IMR-90 (cell line): ENCODE measurements around the gene STOML1. TPM values are rescaled to one million over a fixed set of nuclear protein-coding genes. Genes with fewer than 3 reads are reported as not detected.

Experiments used
- ATAC-seq: fragments of 200-7000 bp; cut with Tn5 transposase; 2 replicates; pipeline ENCODE4 v1.9.1; 2020; ENCODE audit warnings: low read depth, mild to moderate bottlenecking, moderate library complexity
- BruUV-seq: library from RNA; stranded (reverse); fragments of 400-500 nt; replicated peaks from 2 replicates; lab custom pipeline; 2021; lab: Mats Ljungman, UMichigan
- CTCF ChIA-PET: fragments of 300-600 bp; formaldehyde crosslinking; extraction: SDS; loops from one replicate; lab custom pipeline; 2021; ENCODE audit warnings: antibody characterized with exemption; lab: Yijun Ruan, JAX
- POLR2A ChIA-PET: fragments of 300-600 bp; sonication (Branson Sonifier 250); formaldehyde crosslinking; loops from one replicate; lab custom pipeline; 2022; ENCODE audit warnings: antibody characterized with exemption; ENCODE audit not compliant: unreplicated experiment; lab: Charles Lee
- DNase-seq: peaks from one replicate; pipeline ENCODE4 v3.0.0; 2013
- H2AFZ ChIP-seq: replicated peaks from 2 replicates; pipeline ENCODE3; 2013; ENCODE audit warnings: low read length, mild to moderate bottlenecking; ENCODE audit not compliant: poor library complexity
- H2AK5ac ChIP-seq: 2 replicates; pipeline ENCODE4 v1.6.1; 2013; ENCODE audit warnings: low read depth, low read length, inconsistent platforms
- H2AK9ac ChIP-seq: replicated peaks from 2 replicates; pipeline ENCODE3; 2013; ENCODE audit warnings: mild to moderate bottlenecking, low read depth, low read length, moderate library complexity; ENCODE audit not compliant: poor library complexity
- H2BK120ac ChIP-seq: 2 replicates; pipeline ENCODE4 v1.6.1; 2013; ENCODE audit warnings: low read depth, low read length, inconsistent platforms
- H2BK15ac ChIP-seq: 3 replicates; pipeline ENCODE4 v1.6.1; 2013; ENCODE audit warnings: low read depth, low read length, inconsistent platforms
- H2BK20ac ChIP-seq: 2 replicates; pipeline ENCODE4 v1.6.1; 2013; ENCODE audit warnings: low read depth, mild to moderate bottlenecking, inconsistent platforms, low read length, moderate library complexity
- H2BK5ac ChIP-seq: 2 replicates; pipeline ENCODE4 v1.6.1; 2013; ENCODE audit warnings: mild to moderate bottlenecking, low read depth, low read length, inconsistent platforms; ENCODE audit not compliant: poor library complexity, severe bottlenecking
- H3K14ac ChIP-seq: replicated peaks from 2 replicates; pipeline ENCODE4 v1.6.1; 2013; ENCODE audit warnings: low read depth, low read length, inconsistent platforms
- H3K18ac ChIP-seq: 2 replicates; pipeline ENCODE4 v1.6.1; 2013; ENCODE audit warnings: low read depth, low read length, control low read depth
- H3K23ac ChIP-seq: 2 replicates; pipeline ENCODE4 v1.6.1; 2013; ENCODE audit warnings: low read depth, low read length, inconsistent platforms
- H3K27ac ChIP-seq: 2 replicates; pipeline ENCODE4 v1.5.1; 2013; ENCODE audit warnings: mild to moderate bottlenecking, control low read depth, low read length; ENCODE audit not compliant: insufficient read depth
- H3K27me3 ChIP-seq: 2 replicates; pipeline ENCODE4 v1.6.1; 2013; ENCODE audit warnings: low read length; ENCODE audit not compliant: control insufficient read depth, insufficient read depth
- H3K36me3 ChIP-seq: 2 replicates; pipeline ENCODE4 v1.6.1; 2013; ENCODE audit warnings: low read length, mixed read lengths; ENCODE audit not compliant: control insufficient read depth, insufficient read depth
- H3K4ac ChIP-seq: 2 replicates; pipeline ENCODE4 v1.6.1; 2013; ENCODE audit warnings: low read depth, low read length, inconsistent platforms
- H3K4me1 ChIP-seq: 2 replicates; pipeline ENCODE4 v1.6.1; 2013; ENCODE audit warnings: low read length, mixed read lengths; ENCODE audit not compliant: control insufficient read depth, insufficient read depth
- H3K4me2 ChIP-seq: 2 replicates; pipeline ENCODE4 v1.6.1; 2013; ENCODE audit warnings: low read depth, mild to moderate bottlenecking, control low read depth, low read length, moderate library complexity
- H3K4me3 ChIP-seq: 2 replicates; pipeline ENCODE4 v1.5.1; 2013; ENCODE audit warnings: low read depth, mild to moderate bottlenecking, control low read depth, low read length, moderate library complexity; ENCODE audit not compliant: insufficient read depth
- H3K56ac ChIP-seq: 2 replicates; pipeline ENCODE4 v1.6.1; 2013; ENCODE audit warnings: low read length, inconsistent platforms; ENCODE audit not compliant: insufficient read depth; ENCODE audit errors: extremely low read depth
- H3K79me1 ChIP-seq, 2 experiments: 2 replicates each; pipeline ENCODE4 v1.6.1; 2013; ENCODE audit warnings: low read length in 2 of 2, inconsistent platforms in 1 of 2, low read depth in 1 of 2
- H3K9ac ChIP-seq: 2 replicates; pipeline ENCODE4 v1.6.1; 2013; ENCODE audit warnings: low read depth, low read length, control low read depth
- H3K9me1 ChIP-seq: 2 replicates; pipeline ENCODE4 v1.6.1; 2013; ENCODE audit warnings: low read length, inconsistent platforms; ENCODE audit not compliant: insufficient read depth
- H3K9me3 ChIP-seq: 2 replicates; pipeline ENCODE4 v1.6.1; 2013; ENCODE audit warnings: low read length; ENCODE audit not compliant: control insufficient read depth, insufficient read depth
- H4K20me1 ChIP-seq: 2 replicates; pipeline ENCODE4 v1.6.1; 2013; ENCODE audit warnings: low read length, inconsistent platforms; ENCODE audit not compliant: insufficient read depth
- H4K5ac ChIP-seq: 2 replicates; pipeline ENCODE4 v1.6.1; 2013; ENCODE audit warnings: mild to moderate bottlenecking, low read depth, low read length, control low read depth
- H4K8ac ChIP-seq, 2 experiments: 2 replicates each; pipeline ENCODE4 v1.6.1; 2013; ENCODE audit warnings: low read depth in 2 of 2, low read length in 2 of 2, control low read depth in 1 of 2, inconsistent platforms in 1 of 2
- H4K91ac ChIP-seq: 2 replicates; pipeline ENCODE4 v1.6.1; 2013; ENCODE audit warnings: low read depth, low read length, inconsistent platforms; ENCODE audit not compliant: insufficient read depth
- BHLHE40 ChIP-seq: fragments of 150-350 bp; IDR thresholded peaks from 2 replicates; pipeline ENCODE4 v1.6.1; 2016; ENCODE audit warnings: mild to moderate bottlenecking, low read depth, low read length
- CEBPB ChIP-seq: IDR thresholded peaks from 2 replicates; pipeline ENCODE4 v1.6.1; 2012; ENCODE audit warnings: low read depth, low read length, improper control_type of control experiment
- CHD1 ChIP-seq: IDR thresholded peaks from 2 replicates; pipeline ENCODE4 v1.6.1; 2012; ENCODE audit warnings: low read depth, low read length, improper control_type of control experiment
- FOS ChIP-seq: fragments of 150-350 bp; IDR thresholded peaks from 2 replicates; pipeline ENCODE4 v1.6.1; 2016; ENCODE audit warnings: low read depth, low read length
- MAZ ChIP-seq: IDR thresholded peaks from 2 replicates; pipeline ENCODE4 v1.6.1; 2012; ENCODE audit warnings: low read depth, mild to moderate bottlenecking, low read length, improper control_type of control experiment, moderate library complexity, borderline replicate concordance
- MXI1 ChIP-seq: IDR thresholded peaks from 2 replicates; pipeline ENCODE4 v1.6.1; 2012; ENCODE audit warnings: low read depth, mild to moderate bottlenecking, low read length, moderate library complexity, borderline replicate concordance
- NFE2L2 ChIP-seq: fragments of 150-350 bp; IDR thresholded peaks from 2 replicates; pipeline ENCODE4 v1.6.1; 2016; ENCODE audit warnings: low read depth, mild to moderate bottlenecking, low read length
- POLR2A ChIP-seq: IDR thresholded peaks from 2 replicates; pipeline ENCODE4 v1.6.1; 2012; ENCODE audit warnings: mild to moderate bottlenecking, low read depth, low read length
- RAD21 ChIP-seq: IDR thresholded peaks from 2 replicates; pipeline ENCODE4 v1.6.1; 2012; ENCODE audit warnings: low read length, improper control_type of control experiment
- RCOR1 ChIP-seq: IDR thresholded peaks from 2 replicates; pipeline ENCODE4 v1.6.1; 2012; ENCODE audit warnings: mild to moderate bottlenecking, low read length, improper control_type of control experiment; ENCODE audit not compliant: insufficient replicate concordance
- SMC3 ChIP-seq: fragments of 150-350 bp; IDR thresholded peaks from 2 replicates; pipeline ENCODE4 v1.6.1; 2016; ENCODE audit warnings: low read depth, mild to moderate bottlenecking, antibody characterized with exemption, low read length, moderate library complexity
- WGBS, 2 experiments: methylation state at CpG; one replicate each; pipeline versions ENCODE4 v1.1.5 to v1.1.7; 2013; ENCODE audit warnings: missing lambda C conversion rate in 2 of 2; ENCODE audit not compliant: insufficient read length in 1 of 2; ENCODE audit errors: extremely low coverage in 2 of 2; 5-methylcytosine and 5-hydroxymethylcytosine counted together
- dilution Hi-C: fragments of 300-500 bp; cut with HindIII; formaldehyde crosslinking; loops from one replicate; pipeline ENCODE4 v1.14.3; 2018; ENCODE audit warnings: low sequenced_read_pairs; ENCODE audit not compliant: unreplicated experiment
- in situ Hi-C: fragments of 300-500 bp; cut with MboI; formaldehyde crosslinking; loops from 3 replicates; pipeline ENCODE4 v1.14.3; 2019; ENCODE audit warnings: low sequenced_read_pairs, inconsistent platforms, mixed read lengths
- intact Hi-C: fragments of 100-400 bp; cut with micrococcal nuclease; formaldehyde crosslinking; loops from 2 replicates; pipeline ENCODE4 v1.10.0; 2022
- polyA plus RNA-seq, 3 experiments: library from polyadenylated mRNA; depleted of rRNA; stranded (reverse); fragments of >200 nt; gene quantifications; 2 replicates each; pipeline ENCODE4 v1.2.3, GENCODE V29; 2012; ENCODE audit warnings: low replicate concordance in 1 of 3
- total RNA-seq: library from RNA; depleted of rRNA; stranded (reverse); fragments of >200 nt; gene quantifications from 2 replicates; pipeline ENCODE4 v1.2.3, GENCODE V29; 2012
- TF ChIP-seq, protein P1 (sequence below): fragments of 150-350 bp; IDR thresholded peaks from 2 replicates; pipeline ENCODE4 v1.6.1; 2017; ENCODE audit warnings: mild to moderate bottlenecking, antibody characterized with exemption, low read length, low read depth
- TF ChIP-seq, protein P2 (sequence below): fragments of 150-350 bp; IDR thresholded peaks from 2 replicates; pipeline ENCODE4 v1.6.1; 2016; ENCODE audit warnings: low read depth, mild to moderate bottlenecking, low read length, moderate library complexity, borderline replicate concordance
- TF ChIP-seq, protein P3 (sequence below): conservative IDR thresholded peaks from 2 replicates; pipeline ENCODE4 v1.5.1; 2012; ENCODE audit warnings: mild to moderate bottlenecking, low read depth, low read length, improper control_type of control experiment

Gene STOML1
- total and polyA plus RNA-seq, 2 of the 4 experiments (the other 2 are of a cell fraction) = 11.8 to 21.2 TPM

GRCh38 chr15:73936588-73937290 lies 55.4 kb downstream of the STOML1 start:
- Histone ChIP-seq H4K5ac (peak overlapping the region; percentile 19; the same call in 1 of the 2 replicates), H3K4ac (peak overlapping the region; percentile 68), H2BK20ac (peak overlapping the region; percentile 58; the same call in 1 of the 2 replicates), H3K79me1 (peaks cover 65 to 100% of the 10 kb centered on the region in 2 experiments), H3K4me2 (peak overlapping the region; percentile 58), H3K4me3 (no peak overlapping the region), H2AK9ac (peak overlapping the region; percentile 51), H3K9me1 (peaks cover 47% of the 10 kb centered on the region), H3K36me3 (peaks cover 12% of the 10 kb centered on the region), H3K27ac (peak overlapping the region; percentile 83; the same call in 1 of the 2 replicates), H3K9ac (peak overlapping the region; percentile 16; the same call in 1 of the 2 replicates), H4K91ac (no peak overlapping the region; the same call in 1 of the 2 replicates), H4K8ac (peak overlapping the region in 1 of 2 experiments; percentile 32; a peak in 1 of 4 replicates), H2AFZ (no peak overlapping the region), H2BK15ac (no peak overlapping the region), H3K9me3 (no peaks in the 10 kb centered on the region), H4K20me1 (peaks cover 47% of the 10 kb centered on the region), H3K14ac (peak overlapping the region; percentile 30; the same call in 1 of the 2 replicates), H2BK120ac (peak overlapping the region; percentile 70), H3K23ac (peak overlapping the region; percentile 53), H3K4me1 (peaks cover 58% of the 10 kb centered on the region), H2AK5ac (peak overlapping the region; percentile 83), H3K27me3 (no peaks in the 10 kb centered on the region), H3K56ac (peak overlapping the region; percentile 16; the same call in 1 of the 2 replicates), H3K18ac (0 out of 2 replicates have a peak overlapping the region, but pooled peaks have one; percentile 10), H2BK5ac (peak overlapping the region; percentile 70)
- no peak for DNase-seq
- peak; percentile 1; the same call in 1 of the 2 replicates for ATAC-seq
- ChIA-PET POLR2A (no interaction called here), CTCF (interaction anchor here (1.0 to 1.5 kb wide), 3 partner anchors 9 to 28 kb away, joined by 3 to 6 read pairs (median 3); no protein-coding TSS in a partner anchor)
- intact Hi-C loops = loop anchor here (2.0 kb wide), 1 partner anchor 62 kb away; no protein-coding TSS in a partner anchor
- BruUV-seq = no TSS peak
- 40% methylated on average over 1 of the region's 12 CpGs; no CpG with 5 or more reads in 1 of the 2 experiments for WGBS, 2 experiments
- dilution Hi-C loops = no loop called here
- in situ Hi-C loops = no loop called here
- TF ChIP-seq, protein P1, sequence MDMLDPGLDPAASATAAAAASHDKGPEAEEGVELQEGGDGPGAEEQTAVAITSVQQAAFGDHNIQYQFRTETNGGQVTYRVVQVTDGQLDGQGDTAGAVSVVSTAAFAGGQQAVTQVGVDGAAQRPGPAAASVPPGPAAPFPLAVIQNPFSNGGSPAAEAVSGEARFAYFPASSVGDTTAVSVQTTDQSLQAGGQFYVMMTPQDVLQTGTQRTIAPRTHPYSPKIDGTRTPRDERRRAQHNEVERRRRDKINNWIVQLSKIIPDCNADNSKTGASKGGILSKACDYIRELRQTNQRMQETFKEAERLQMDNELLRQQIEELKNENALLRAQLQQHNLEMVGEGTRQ = no peak
- TF ChIP-seq MAZ = no peak
- no peak for TF ChIP-seq POLR2A
- no peak for TF ChIP-seq NFE2L2
- no peak for TF ChIP-seq CEBPB
- no peak for TF ChIP-seq MXI1
- TF ChIP-seq FOS = no peak
- no peak for TF ChIP-seq SMC3
- TF ChIP-seq BHLHE40 = no peak
- TF ChIP-seq CHD1 = no peak
- no peak for TF ChIP-seq RCOR1
- TF ChIP-seq, protein P2, sequence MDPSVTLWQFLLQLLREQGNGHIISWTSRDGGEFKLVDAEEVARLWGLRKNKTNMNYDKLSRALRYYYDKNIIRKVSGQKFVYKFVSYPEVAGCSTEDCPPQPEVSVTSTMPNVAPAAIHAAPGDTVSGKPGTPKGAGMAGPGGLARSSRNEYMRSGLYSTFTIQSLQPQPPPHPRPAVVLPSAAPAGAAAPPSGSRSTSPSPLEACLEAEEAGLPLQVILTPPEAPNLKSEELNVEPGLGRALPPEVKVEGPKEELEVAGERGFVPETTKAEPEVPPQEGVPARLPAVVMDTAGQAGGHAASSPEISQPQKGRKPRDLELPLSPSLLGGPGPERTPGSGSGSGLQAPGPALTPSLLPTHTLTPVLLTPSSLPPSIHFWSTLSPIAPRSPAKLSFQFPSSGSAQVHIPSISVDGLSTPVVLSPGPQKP = no peak
- TF ChIP-seq, protein P3, sequence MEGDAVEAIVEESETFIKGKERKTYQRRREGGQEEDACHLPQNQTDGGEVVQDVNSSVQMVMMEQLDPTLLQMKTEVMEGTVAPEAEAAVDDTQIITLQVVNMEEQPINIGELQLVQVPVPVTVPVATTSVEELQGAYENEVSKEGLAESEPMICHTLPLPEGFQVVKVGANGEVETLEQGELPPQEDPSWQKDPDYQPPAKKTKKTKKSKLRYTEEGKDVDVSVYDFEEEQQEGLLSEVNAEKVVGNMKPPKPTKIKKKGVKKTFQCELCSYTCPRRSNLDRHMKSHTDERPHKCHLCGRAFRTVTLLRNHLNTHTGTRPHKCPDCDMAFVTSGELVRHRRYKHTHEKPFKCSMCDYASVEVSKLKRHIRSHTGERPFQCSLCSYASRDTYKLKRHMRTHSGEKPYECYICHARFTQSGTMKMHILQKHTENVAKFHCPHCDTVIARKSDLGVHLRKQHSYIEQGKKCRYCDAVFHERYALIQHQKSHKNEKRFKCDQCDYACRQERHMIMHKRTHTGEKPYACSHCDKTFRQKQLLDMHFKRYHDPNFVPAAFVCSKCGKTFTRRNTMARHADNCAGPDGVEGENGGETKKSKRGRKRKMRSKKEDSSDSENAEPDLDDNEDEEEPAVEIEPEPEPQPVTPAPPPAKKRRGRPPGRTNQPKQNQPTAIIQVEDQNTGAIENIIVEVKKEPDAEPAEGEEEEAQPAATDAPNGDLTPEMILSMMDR = no peak
- TF ChIP-seq RAD21 = no peak
